Caco-2 (cell line): ENCODE data around the gene SH2D3A. TPM values are rescaled to one million over a fixed set of nuclear protein-coding genes. Genes with fewer than 3 reads are reported as not detected.

Experiments used
- BruUV-seq: library from RNA; stranded (reverse); fragments of 400-500 nt; replicated peaks from 2 replicates; lab custom pipeline; 2021; lab: Mats Ljungman, UMichigan
- CTCF ChIA-PET: fragments of 300-600 bp; sonication (Branson Sonifier 250); formaldehyde crosslinking; loops from one replicate; lab custom pipeline; 2022; ENCODE audit warnings: antibody characterized with exemption; lab: Charles Lee
- POLR2A ChIA-PET: fragments of 300-600 bp; sonication (Branson Sonifier 250); formaldehyde crosslinking; loops from one replicate; lab custom pipeline; 2022; ENCODE audit warnings: antibody characterized with exemption; lab: Charles Lee
- DNase-seq, 2 experiments: peaks; one replicate each; pipeline versions ENCODE4 v3.0.0 to v3.0.0-alpha.2; 2020 to 2022
- H3K27me3 ChIP-seq: replicated peaks from 2 replicates; pipeline ENCODE4 v1.6.0; 2011; ENCODE audit warnings: low read length; ENCODE audit not compliant: control insufficient read depth, insufficient read depth
- H3K36me3 ChIP-seq: 2 replicates; pipeline ENCODE4 v1.5.1; 2011; ENCODE audit warnings: low read length; ENCODE audit not compliant: control insufficient read depth, insufficient read depth
- H3K4me1 ChIP-seq: fragments of 250-450 bp; sonication (Bioruptor Pico); 2 replicates; pipeline ENCODE4 v1.5.1; 2020; ENCODE audit warnings: mild to moderate bottlenecking
- H3K4me3 ChIP-seq: 2 replicates; pipeline ENCODE4 v1.5.1; 2011; ENCODE audit warnings: low read depth, mild to moderate bottlenecking, control low read depth, low read length
- H3K9me3 ChIP-seq: fragments of 250-450 bp; sonication (Bioruptor Pico); 2 replicates; pipeline ENCODE4 v1.5.1; 2020; ENCODE audit warnings: mild to moderate bottlenecking, moderate library complexity
- H3K27ac Mint-ChIP-seq: one replicate; pipeline ENCODE4 v1.8.0; 2022; ENCODE audit warnings: mixed read lengths; ENCODE audit not compliant: unreplicated experiment
- H3K27me3 Mint-ChIP-seq: one replicate; pipeline ENCODE4 v1.8.0; 2022; ENCODE audit warnings: mixed read lengths; ENCODE audit not compliant: insufficient read depth, unreplicated experiment
- H3K36me3 Mint-ChIP-seq: one replicate; pipeline ENCODE4 v1.8.0; 2022; ENCODE audit warnings: mild to moderate bottlenecking, mixed read lengths; ENCODE audit not compliant: insufficient read depth, unreplicated experiment
- H3K4me1 Mint-ChIP-seq: one replicate; pipeline ENCODE4 v1.8.0; 2022; ENCODE audit warnings: low read depth, mixed read lengths; ENCODE audit not compliant: unreplicated experiment
- H3K4me3 Mint-ChIP-seq: one replicate; pipeline ENCODE4 v1.8.0; 2022; ENCODE audit warnings: mild to moderate bottlenecking, moderate library complexity, mixed read lengths; ENCODE audit not compliant: unreplicated experiment
- H3K9me3 Mint-ChIP-seq: one replicate; pipeline ENCODE4 v1.8.0; 2022; ENCODE audit warnings: mixed read lengths; ENCODE audit not compliant: unreplicated experiment
- intact Hi-C: fragments of 100-400 bp; cut with micrococcal nuclease; formaldehyde crosslinking; loops from one replicate; pipeline ENCODE4 v1.10.0; 2022; ENCODE audit not compliant: unreplicated experiment
- total RNA-seq: library from RNA; stranded (reverse); gene quantifications from 2 replicates; pipeline ENCODE4 v1.2.3, GENCODE V29; 2022
- TF ChIP-seq, protein P1 (sequence below), 2 experiments: fragments of 200-600 bp in 1 of 2; IDR thresholded peaks; 1 replicate in 1 of 2; 2 replicates in 1 of 2; pipeline versions ENCODE4 v1.5.1 to v1.8.0; 2011 to 2022; ENCODE audit warnings: antibody characterized with exemption in 1 of 2, control low read depth in 1 of 2, inconsistent platforms in 1 of 2, low read depth in 1 of 2, low read length in 1 of 2, mild to moderate bottlenecking in 1 of 2, moderate library complexity in 1 of 2; ENCODE audit not compliant: insufficient read depth in 1 of 2, severe bottlenecking in 1 of 2, unreplicated experiment in 1 of 2

SH2D3A gene
- total RNA-seq, 1 experiment from 2014 or later = 20.5 TPM

DNA sequence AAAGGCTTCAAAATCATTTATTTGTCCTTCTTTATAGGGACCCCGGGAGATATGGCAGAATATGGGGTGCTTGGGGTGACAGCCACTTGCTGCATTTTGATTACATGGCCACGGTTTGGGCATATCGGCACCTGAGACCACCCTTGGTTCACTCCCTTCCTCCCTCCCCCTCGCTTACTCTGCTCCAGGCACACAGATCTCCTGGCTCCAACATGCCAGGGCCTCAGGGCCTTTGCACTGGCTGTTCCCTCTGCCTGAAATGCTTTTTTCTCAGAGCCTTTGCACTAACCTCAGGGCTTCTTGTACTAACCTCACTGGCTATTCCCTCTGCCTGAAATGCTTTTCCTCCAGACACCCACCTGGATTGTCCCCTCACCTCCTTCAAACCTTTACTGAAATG is 29.0 kb upstream of the SH2D3A start:
- Histone ChIP-seq H3K4me1 (peaks cover 3% of the 10 kb centered on the region; the same call in 1 of the 2 replicates), H3K27me3 (no peaks in the 10 kb centered on the region), H3K4me3 (no peak overlapping the region), H3K36me3 (no peaks in the 10 kb centered on the region), H3K9me3 (0 out of 2 replicates have a peak, but pooled peaks cover 3% of the 10 kb centered on the region)
- Mint-ChIP-seq H3K4me3 (no peak overlapping the region), H3K27me3 (no peaks in the 10 kb centered on the region), H3K9me3 (peaks cover 13% of the 10 kb centered on the region), H3K36me3 (no peaks in the 10 kb centered on the region), H3K4me1 (peaks cover 6% of the 10 kb centered on the region), H3K27ac (no peak overlapping the region)
- TF ChIP-seq, protein P1, sequence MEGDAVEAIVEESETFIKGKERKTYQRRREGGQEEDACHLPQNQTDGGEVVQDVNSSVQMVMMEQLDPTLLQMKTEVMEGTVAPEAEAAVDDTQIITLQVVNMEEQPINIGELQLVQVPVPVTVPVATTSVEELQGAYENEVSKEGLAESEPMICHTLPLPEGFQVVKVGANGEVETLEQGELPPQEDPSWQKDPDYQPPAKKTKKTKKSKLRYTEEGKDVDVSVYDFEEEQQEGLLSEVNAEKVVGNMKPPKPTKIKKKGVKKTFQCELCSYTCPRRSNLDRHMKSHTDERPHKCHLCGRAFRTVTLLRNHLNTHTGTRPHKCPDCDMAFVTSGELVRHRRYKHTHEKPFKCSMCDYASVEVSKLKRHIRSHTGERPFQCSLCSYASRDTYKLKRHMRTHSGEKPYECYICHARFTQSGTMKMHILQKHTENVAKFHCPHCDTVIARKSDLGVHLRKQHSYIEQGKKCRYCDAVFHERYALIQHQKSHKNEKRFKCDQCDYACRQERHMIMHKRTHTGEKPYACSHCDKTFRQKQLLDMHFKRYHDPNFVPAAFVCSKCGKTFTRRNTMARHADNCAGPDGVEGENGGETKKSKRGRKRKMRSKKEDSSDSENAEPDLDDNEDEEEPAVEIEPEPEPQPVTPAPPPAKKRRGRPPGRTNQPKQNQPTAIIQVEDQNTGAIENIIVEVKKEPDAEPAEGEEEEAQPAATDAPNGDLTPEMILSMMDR (IDR thresholded peaks at IDR 0.05; ENCODE audit: insufficient read depth in 1 of 2, low read depth in 1 of 2, low read length in 1 of 2, severe bottlenecking in 1 of 2, unreplicated experiment in 1 of 2) = no peak
- ChIA-PET CTCF (no interaction called here), POLR2A (no interaction called here)
- intact Hi-C loops = no loop called here
- no TSS peak for BruUV-seq
- DNase-seq = no peak

DNA sequence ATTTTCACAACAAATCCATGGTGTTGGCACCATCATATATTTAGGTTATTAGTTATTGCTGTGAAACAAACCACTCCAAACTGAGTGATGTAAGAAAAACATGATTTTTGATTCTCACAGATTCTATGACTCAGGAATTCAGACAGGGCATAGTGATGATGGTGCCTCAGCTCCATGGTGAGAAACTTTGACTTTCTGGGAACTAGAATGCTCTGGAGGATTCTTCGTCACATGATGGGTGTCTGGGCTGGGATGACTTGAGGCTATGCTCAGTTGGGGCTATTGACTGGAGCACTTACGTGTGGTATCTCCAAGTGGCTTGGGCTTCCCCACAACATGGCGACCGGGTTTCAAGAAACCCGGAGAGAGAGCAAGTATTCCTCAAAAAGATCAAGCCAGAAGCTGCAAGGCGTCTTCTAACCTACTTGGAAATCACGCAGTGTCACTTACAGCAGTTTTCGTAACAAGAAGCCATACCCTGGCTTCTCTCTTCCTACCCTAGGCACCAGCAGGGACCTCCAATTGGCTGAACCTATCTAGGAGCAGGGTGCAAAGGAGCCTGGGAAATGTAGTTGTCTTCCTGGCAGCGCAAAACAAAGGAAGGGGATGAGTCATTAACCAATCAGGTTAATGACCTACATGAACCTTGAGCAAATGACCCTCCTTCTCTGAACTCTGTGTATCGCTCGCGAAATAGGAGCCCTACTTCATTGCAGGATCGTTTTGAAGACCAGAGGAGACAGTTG is 27.6 kb upstream of the SH2D3A start:
- TF ChIP-seq, protein P1 (IDR thresholded peaks at IDR 0.05; ENCODE audit: insufficient read depth in 1 of 2, low read depth in 1 of 2, low read length in 1 of 2, severe bottlenecking in 1 of 2, unreplicated experiment in 1 of 2) = no peak
- Mint-ChIP-seq H3K9me3 (peaks cover 15% of the 10 kb centered on the region), H3K4me1 (no peaks in the 10 kb centered on the region), H3K4me3 (no peak overlapping the region), H3K36me3 (no peaks in the 10 kb centered on the region), H3K27me3 (no peaks in the 10 kb centered on the region), H3K27ac (no peak overlapping the region)
- ChIA-PET CTCF (no interaction called here), POLR2A (no interaction called here)
- intact Hi-C loops = no loop called here
- H3K4me1 ChIP-seq = no peaks in the 10 kb centered on the region
- H3K9me3 ChIP-seq = 0 out of 2 replicates have a peak, but pooled peaks cover 3% of the 10 kb centered on the region
- no peaks in the 10 kb centered on the region for H3K36me3 ChIP-seq
- no peak overlapping the region for H3K4me3 ChIP-seq
- H3K27me3 ChIP-seq = no peaks in the 10 kb centered on the region
- no TSS peak for BruUV-seq
- DNase-seq = no peak

DNA sequence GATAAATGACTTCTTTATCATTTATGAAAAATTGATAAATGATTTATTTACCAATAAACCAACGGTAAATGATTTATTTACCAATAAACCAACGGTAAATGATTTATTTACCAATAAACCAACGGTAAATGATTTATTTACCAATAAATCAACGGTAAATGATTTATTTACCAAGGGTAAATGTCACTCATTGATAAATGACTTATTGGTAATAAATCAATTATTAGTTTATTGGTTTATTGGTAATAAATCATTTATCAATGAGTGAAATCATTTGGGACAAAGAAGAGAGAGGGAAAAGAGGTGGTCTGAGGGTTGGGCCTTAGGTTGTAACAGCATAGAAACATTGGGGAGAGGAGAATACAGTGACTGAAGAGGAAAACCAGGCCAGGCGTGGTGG is 26.7 kb upstream of the SH2D3A start:
- Histone ChIP-seq H3K4me1 (no peaks in the 10 kb centered on the region), H3K36me3 (no peaks in the 10 kb centered on the region), H3K27me3 (no peaks in the 10 kb centered on the region), H3K9me3 (0 out of 2 replicates have a peak, but pooled peaks cover 3% of the 10 kb centered on the region), H3K4me3 (no peak overlapping the region)
- H3K4me1 Mint-ChIP-seq = no peaks in the 10 kb centered on the region
- intact Hi-C loops = no loop called here
- no TSS peak for BruUV-seq
- ChIA-PET CTCF (no interaction called here), POLR2A (no interaction called here)
- no peak overlapping the region for H3K4me3 Mint-ChIP-seq
- H3K27me3 Mint-ChIP-seq = no peaks in the 10 kb centered on the region
- TF ChIP-seq, protein P1 (IDR thresholded peaks at IDR 0.05; ENCODE audit: insufficient read depth in 1 of 2, low read depth in 1 of 2, low read length in 1 of 2, severe bottlenecking in 1 of 2, unreplicated experiment in 1 of 2) = no peak
- no peak overlapping the region for H3K27ac Mint-ChIP-seq
- peaks cover 15% of the 10 kb centered on the region for H3K9me3 Mint-ChIP-seq
- no peaks in the 10 kb centered on the region for H3K36me3 Mint-ChIP-seq
- no peak for DNase-seq
